Nucleus accumbens (tissue), 56 donors: ENCODE measurements around the gene TMEM94.
A peak's percentile ranks its signal among the peaks of the same experiment; 100 is the strongest.

Experiments used
- DNase-seq, 56 donors: peaks; one replicate each; lab custom pipeline; 2025; lab: John Stamatoyannopoulos, UW

Gene TMEM94

DNA sequence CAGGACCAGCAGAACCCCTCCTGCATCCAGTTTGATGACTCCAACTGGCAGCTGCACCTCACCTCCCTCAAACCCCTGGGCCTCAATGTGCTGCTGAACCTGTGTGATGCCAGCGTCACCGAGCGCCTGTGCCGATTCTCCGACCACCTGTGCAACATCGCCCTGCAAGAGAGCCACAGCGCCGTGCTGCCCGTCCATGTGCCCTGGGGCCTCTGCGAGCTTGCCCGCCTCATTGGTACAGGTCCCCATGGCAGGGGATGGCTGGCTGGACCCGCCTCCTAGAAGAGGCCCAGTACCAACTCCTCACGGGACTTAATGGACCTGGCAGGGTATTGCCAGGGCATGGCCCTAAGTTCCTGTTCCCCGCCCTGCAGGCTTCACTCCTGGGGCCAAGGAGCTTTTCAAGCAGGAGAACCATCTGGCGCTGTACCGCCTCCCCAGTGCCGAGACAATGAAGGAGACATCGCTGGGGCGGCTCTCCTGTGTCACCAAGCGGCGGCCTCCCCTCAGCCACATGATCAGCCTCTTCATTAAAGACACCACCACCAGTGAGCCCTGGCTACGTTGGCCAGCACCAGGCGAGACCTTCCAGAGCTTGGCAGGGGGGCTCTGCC lies 36.2 kb downstream of the TMEM94 start:
- DNase-seq = no peak

DNA sequence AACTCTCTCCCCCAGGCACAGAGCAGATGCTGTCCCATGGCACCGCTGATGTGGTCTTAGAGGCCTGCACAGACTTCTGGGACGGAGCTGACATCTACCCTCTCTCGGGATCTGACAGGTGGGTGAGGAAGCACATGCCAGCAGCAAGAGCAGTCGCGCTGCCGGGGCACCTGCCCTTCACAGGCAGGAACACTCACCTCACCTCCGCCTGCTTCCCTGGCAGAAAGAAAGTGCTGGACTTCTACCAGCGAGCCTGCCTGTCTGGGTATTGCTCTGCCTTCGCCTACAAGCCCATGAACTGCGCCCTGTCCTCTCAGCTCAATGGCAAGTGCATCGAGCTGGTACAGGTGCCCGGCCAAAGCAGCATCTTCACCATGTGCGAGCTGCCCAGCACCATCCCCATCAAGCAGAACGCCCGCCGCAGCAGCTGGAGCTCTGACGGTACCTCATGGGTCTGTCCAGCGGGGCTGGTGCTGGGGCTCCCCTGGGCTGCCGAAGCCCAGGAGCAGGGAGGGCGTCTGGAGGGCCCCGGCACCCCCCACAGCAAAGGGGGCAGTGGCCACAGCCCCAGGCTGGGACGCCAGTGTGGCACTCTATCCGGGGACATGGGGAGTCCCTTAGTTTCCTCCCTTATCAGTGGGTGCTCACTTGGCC lies 37.2 kb downstream of the TMEM94 start:
- no peak for DNase-seq

DNA sequence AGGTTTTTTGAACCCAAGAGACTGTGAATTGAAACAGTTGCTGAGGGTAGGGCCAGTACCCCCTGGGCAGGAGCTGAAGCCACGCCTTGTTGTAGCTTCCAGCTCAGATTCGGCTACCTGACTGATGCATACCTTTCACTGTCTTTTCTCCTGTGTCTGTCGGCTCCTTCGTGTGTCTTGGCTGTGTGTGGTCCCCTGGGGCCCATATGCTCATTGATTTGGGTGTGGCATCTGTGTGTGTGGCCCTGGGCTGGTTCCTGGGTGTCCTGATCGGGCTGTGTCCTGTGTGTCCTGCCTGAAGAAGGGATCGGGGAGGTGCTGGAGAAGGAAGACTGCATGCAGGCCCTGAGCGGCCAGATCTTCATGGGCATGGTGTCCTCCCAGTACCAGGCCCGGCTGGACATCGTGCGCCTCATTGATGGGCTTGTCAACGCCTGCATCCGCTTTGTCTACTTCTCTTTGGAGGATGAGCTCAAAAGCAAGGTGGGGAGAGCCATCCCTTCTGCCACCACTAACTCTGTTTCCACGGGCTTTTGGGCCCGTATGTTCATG lies 38.0 kb downstream of the TMEM94 start:
- no peak for DNase-seq

DNA sequence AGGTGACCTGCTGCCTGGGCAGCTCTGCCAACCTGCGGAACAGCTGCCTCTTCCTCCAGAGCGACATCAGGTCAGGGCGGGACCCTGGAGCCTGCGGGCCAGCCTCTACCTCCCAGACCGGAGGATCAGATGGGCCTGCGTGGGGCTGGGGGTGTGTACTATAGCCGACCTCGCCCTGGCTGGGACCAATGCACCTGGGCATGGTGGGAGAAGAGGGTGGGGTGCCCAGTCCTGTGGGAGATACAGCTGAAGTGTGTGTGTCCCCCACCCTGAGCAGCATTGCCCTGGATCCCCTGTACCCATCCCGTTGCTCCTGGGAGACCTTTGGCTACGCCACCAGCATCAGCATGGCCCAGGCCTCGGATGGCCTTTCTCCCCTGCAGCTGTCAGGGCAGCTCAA lies 39.6 kb downstream of the TMEM94 start:
- DNase-seq = no peak

DNA sequence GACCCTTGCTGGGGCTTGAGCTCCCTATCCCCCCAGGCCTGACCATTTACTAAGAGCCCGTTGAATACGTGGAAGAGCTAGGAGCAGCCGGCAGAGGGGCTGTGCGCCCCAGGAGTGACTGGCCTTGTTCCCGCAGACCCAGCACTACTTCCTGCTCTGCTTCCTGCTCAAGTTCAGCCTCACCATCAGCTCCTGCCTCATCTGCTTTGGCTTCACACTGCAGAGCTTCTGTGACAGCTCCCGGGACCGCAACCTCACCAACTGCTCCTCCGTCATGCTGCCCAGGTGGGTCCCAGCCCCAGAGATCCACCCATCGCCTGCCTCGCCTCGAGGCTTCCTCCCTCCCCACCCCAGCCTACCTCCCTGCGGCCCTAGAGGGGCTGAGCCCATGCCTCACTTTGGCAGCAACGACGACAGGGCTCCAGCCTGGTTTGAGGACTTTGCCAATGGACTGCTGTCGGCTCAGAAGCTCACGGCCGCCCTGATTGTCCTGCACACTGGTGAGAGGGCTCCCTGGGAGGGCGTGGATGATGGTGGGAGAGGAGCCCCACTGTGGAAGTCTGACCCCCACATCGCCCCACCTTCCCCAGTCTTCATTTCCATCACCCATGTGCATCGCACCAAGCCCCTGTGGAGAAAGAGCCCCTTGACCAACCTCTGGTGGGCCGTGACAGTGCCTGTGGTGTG lies 41.7 kb downstream of the TMEM94 start:
- no peak for DNase-seq

DNA sequence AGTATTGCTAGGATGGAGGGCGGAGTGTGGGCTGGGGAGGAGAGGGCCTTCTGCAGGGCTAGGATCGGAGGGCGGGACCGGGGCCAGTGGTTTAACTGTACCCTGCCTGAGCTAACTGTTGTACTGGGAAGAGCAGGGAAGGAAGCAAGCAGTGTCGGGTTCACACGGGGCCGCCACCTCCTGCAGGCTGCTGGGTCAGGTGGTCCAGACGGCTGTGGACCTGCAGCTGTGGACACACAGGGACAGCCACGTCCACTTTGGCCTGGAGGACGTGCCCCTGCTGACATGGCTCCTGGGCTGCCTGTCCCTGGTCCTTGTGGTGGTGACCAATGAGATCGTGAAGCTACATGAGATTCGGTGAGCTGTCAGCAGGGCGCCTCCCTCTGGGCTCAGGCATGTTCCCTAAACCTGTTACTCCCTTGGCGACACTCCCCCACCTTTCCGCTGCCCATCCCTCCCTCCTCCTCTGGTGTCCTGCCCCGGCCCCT lies 42.3 kb downstream of the TMEM94 start:
- no peak for DNase-seq

DNA sequence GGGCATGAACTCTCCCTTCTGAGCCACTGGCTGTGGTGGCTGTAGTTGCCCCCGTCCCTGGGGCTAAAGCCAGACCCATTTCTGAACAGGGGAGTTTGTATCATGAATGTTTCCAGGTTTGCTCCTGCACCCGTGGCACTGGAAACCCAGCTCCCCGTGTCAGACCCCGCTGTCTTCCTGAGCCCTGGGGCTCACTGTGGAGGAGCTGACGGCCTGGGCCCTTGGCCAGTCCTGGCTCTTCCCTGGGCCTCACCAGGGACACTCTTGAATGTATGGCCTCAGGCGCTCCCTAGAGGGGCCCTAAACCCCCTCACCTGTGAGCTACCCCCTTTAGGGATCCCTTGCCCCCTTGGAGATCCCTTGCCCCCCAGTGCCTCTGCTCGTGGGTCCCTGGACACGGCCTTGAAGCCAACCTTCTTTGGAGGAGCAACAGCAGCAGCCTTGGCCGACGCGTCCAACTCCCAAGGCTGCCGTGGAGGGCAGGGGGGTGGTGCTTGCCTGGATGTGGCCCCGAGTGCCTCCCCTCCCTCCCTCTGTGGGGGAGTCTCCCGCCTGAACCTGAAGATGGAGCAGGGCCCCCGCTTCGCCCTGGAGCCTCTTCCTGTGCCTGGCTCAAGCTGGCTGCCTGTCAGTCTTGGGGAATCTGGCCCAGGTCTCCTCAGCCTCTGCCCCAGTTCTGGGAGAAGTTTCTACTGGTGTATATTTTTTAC lies 43.0 kb downstream of the TMEM94 start:
- DNase-seq = peak in 6 of 56 donors; percentile 14 to 47 (median 32)

DNA sequence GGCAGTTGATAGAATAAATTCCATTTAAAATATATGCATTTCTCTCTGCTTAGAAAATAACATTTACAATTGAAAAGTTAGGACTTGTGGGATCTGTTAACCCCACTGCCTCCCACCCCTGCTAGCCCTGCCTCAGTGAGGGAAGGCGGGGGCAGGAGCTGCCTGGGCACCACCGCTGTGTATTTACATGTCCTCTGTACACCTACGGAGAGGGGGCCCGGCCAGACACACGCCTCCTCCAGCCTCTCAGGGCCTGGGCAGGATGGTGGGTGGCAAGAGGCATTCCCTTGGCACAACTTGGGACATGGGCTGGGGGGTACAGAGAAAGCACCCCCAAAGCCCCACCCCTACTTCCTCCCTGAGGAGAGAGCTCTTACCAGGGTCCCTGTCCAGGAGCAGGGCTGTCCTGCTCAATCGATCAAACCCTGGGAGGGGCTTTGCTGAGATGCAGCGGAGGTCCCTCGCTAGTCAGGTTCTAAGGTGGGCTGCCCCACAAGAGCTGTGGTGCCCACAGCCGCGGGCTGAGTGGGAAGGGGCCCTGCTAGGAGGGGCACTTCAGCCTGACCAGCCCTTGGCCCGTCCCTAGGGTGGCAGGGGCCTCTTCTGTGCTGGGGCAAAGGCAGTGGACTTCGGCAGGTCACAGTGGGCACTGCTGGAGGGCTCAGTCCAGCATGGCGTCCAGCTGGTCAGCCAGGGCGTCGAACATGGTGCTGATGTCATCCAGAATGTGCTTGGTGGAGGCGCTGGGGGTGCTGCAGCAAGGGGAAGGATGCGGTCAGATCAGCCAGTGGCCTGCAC lies 44.2 kb downstream of the TMEM94 start:
- no peak for DNase-seq

DNA sequence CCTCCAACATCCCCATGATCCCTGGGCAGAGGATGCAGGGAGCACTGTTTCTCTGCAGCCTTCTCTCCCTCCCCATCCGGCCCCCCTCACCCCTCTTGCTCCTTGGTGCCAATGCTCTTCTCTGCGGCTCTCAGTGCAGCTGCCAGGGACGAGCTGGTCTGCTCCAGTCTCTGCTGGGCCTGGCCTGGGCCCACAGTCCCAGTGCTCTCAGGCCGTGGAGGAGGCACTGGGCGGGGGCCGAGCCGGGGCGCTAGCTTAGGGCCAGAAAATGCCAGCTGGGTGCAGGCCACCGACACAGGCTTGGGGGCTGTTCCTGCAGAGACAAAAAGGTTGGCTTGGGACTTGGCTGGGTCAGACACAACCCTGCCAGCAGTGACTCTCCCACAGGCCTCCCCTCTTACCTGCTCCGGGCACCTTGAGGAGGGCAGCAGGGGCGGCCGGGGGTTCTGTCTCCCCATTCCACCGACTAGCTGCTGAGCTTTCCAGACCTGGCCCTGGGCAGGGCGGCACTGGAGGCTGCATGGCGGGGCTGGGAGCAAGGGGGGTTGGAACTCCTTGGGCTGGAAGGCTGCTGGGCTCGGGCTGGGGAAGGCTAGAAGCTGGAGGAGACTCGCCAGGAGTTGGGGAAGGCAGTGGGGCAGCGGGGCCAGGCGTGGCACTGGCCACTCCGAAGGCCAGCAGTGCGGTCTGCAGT lies 45.1 kb downstream of the TMEM94 start:
- peak in 53 of 56 donors; percentile 26 to 94 (median 77) for DNase-seq

DNA sequence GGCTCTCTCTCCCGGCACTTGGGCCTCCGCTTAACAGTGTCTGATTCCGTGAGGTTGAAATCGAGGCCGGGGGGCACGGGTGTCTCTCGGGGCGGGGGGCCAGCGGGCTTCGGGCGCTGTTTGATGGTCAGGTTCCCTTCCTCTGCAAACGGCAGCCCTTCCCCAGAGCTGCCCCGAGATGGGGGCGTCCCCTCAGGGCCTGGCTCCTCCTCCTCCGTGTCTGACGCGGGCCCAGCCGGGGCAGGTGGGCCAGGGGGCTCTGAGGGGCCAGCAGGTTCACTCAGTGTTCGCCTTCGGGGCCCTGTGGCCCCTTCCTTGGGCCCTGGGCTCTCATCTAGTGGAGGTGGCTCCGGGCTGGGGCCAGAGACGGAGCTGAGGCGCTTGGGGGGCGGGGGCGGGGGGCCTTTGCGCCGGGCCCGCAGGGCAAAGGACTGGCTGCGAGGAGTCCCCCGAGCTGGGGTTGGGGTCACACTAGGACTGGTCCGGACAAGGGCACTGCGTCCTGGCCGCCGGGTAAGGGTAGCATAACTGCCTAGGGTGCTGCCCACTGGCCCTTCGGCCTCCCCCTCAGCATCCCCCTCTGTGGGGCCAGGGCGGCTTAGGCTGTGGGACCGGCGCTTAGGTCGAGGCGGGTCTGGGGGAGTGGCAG lies 45.8 kb downstream of the TMEM94 start:
- DNase-seq = no peak

DNA sequence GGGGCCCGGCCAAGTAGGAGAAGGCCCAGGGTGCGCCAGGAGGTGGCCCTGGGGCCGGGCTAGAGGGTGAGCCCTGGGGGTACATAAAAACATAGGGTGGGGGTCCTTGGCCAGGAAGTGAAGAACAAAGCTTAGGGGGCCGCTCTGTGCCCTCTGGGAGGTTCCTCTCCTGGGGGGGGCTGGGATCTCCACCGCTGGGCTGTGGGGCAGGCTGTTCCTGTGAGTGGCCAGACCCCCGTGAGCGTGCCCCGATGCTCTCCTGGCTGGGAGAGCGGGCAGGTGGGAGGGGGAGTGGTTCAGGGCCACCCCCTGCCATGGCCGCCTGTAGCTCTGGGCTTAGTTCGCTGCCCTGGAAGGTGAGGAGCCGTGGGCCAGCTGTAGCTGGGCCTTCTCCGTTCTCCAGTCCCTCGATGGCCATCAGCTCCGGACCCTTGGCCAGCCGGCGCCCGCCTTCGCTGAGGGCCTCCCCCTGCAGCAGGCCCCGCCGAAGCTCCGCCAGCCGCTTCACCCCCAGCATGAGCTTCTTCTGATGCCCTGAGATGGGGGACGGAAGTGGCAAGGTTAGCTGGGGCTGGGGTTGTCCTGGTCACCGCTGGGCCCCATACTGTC lies 46.4 kb downstream of the TMEM94 start:
- DNase-seq = no peak

DNA sequence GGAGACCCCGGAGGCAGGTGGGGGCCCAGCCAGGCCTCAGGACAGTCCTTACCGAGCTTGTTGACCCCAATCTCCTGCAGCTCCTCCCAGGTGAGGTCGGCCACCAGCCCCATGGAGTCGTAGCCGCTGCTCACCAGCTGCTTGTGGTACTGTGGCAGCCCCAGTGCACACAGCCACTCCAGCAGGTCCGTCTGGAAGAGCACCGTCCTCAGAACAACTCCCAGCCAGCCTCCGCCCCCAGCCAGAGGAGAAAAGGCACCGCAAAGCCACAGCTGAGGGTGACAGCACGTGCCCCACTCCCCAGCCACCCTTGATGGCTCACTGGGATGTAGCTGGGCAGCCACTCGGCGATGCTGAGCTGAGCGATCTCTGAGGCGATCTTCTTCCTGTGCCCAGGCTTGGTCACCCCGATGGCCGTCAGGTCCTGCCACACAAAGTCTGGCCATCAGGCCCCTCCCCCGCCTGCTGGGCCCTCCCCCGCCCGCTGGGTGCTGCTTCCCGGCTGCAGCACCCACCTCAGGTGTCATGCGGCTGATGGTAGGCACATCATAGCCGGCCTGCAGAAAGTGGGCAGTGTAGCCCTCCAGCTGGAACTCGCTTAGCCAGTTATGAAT lies 47.0 kb downstream of the TMEM94 start:
- DNase-seq = no peak

DNA sequence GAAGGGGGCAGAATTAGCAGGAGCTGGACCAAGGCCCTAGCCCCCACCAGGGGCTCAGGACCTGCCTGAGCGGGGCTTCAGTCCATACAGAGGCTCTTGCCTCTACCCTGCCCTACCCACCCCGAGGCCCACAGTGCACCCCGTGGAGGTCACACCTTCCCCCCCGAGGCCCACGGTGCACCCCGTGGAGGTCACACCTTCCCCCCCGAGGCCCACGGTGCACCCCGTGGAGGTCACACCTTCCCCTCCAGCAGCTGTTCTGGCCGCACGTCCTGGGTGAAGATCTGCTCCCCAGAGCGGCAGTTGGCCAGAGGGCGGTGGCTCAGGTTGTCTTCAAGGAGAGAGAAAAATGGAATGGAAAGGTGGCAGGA lies 47.5 kb downstream of the TMEM94 start:
- no peak for DNase-seq

DNA sequence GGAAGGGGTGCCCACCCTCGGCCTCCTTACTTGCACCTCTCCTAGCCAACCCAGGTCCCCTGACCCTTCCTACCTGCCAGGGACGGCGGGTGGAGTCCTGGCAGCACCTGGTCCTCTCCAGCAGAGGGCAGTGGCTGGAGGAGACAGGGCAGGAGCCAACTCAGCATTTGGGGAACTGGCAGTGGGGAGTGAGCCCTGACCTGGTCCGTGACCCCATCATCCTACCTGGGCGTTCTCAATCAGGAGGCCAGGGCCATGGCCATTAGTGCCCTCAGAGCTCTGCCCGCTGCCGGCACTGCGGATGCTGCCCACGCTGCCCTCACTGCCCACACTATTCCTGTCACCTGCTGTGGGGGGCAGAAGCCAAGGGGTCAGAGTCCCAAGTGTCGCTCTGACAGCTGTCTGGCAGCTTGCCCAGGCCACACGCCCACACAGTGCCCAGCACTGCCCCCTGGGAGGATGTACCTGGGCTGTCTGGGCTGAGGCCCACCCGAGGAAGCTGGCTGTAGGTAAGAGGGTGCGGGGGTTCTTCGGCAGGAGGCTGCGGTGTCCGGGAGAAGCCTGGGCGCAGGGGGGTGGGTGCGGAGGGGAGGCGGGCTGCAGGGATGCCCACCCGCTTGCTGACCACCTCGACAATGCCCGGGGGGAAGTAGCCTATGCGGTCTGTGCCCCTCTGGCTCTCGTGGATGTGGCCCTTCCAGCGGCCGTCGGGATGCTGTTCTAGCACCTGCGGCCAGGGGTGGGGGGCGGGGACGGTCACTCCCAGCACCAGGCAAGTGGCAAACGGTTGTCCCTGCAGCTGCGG lies 48.1 kb downstream of the TMEM94 start:
- peak in 2 of 56 donors; percentile 14 to 21 for DNase-seq

DNA sequence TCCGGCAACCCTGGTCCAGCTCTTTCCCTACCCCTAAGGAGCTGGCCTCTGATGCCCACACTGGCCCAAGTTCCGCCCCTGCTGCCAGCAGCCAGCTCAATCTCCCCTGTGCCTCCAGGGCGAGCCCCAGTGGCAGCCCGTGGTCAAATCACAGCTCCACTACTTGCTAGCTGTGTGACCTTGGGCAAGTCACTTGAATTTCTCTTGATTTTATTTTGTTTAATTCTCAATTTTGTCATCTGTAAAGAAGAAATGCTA lies 48.6 kb downstream of the TMEM94 start:
- DNase-seq = no peak

DNA sequence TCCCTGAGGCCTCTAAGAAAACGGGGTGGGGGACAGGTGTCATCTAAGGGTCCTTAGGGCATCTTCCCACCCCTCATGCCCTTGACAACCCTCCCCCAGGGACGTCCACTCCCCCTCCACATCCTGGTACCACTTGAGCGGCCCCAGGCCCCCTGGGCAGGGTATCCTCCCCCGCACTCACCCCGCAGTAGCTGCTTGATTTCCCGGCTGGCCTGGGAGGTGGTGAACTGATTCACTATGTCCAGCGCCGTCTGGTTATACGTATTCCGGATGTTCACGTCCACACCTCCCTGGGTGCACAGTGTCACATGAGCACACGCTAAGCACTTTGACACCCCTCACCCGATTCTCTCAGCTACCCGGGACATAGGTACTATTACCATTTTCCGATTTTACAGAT lies 49.2 kb downstream of the TMEM94 start:
- no peak for DNase-seq

DNA sequence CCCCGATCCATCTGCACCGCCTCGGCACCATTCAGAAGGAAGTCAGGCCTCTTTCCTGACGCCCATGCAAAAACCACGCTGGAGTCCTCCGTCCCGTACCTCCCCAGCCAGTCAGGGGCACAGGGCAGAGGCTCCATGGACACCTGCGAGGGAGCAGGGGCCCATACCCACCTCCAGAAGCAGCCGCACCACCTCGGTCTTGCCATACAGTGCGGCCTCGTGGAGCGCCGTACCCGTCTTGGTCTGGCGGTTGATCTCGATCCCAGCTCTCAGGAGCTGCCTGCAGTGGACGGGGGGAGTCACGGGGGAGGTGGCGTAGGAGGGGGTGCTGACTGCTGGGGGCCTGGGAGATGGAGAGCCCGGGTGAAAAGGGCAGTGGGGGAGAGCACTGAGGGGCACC lies 49.7 kb downstream of the TMEM94 start:
- no peak for DNase-seq

DNA sequence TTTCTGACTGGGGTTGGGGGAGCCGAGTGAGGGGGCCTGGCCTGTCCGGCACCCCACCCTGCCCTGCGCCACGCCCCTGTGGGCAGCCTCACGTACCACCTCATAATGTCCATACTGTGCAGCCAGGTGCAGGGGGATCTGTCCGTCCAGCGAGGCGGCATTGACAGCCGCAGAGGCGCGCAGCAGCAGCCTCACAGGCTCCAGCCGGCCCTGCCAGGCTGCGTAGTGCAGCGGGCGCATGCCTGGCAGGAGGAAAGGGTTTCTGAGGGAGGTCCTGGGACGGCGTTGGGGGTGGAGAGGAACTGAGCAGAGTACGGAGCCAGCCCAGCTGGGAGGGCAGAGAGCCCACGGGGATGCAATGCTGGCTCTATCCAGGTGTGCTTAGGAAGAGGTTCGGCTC lies 50.5 kb downstream of the TMEM94 start:
- peak in 3 of 56 donors; percentile 18 to 44 (median 32) for DNase-seq
